ENCODE results near the gene MAGI1.
A peak's percentile ranks its signal among the peaks of the same experiment; 100 is the strongest.

MAGI1 gene

GRCh38 chr3:65787827-65788226 is 250.9 kb downstream of the MAGI1 start:
- H3K4me3 ChIP-seq (ENCODE audit: low read length): no peak overlapping the region
- DNase-seq (ENCODE audit: low read depth): no peak

GRCh38 chr3:65787340-65787739 is 251.4 kb downstream of the MAGI1 start:
- no peak overlapping the region for H3K4me3 ChIP-seq (ENCODE audit: low read length)
- TF ChIP-seq CTCF (conservative IDR thresholded peaks at IDR 0.05; ENCODE audit: low read depth, low read length): no peak
- no peak for DNase-seq (ENCODE audit: low read depth)

More at GRCh38 chr3:65787827-65788226, 250.9 kb downstream of the MAGI1 start:
- no peak for TF ChIP-seq CTCF (conservative IDR thresholded peaks at IDR 0.05; ENCODE audit: low read depth, low read length)

- DNase-seq (ENCODE audit: low read depth): no peak
- TF ChIP-seq CTCF (conservative IDR thresholded peaks at IDR 0.05; ENCODE audit: low read depth, low read length): no peak
- H3K4me3 ChIP-seq (ENCODE audit: low read length): no peak overlapping the region
These were observed 251.8 kb downstream of the MAGI1 start for GRCh38 chr3:65786890-65787289.

GRCh38 chr3:65785065-65785645 is 253.6 kb downstream of the MAGI1 start:
- TF ChIP-seq CTCF (conservative IDR thresholded peaks at IDR 0.05; ENCODE audit: low read depth, low read length): peak; percentile 64

GRCh38 chr3:65783117-65783516 is 255.6 kb downstream of the MAGI1 start:
- TF ChIP-seq CTCF (conservative IDR thresholded peaks at IDR 0.05; ENCODE audit: low read depth, low read length): no peak
- no peak for DNase-seq (ENCODE audit: low read depth)
- H3K4me3 ChIP-seq (ENCODE audit: low read length): no peak overlapping the region

More at GRCh38 chr3:65785065-65785645, 253.6 kb downstream of the MAGI1 start:
- H3K4me3 ChIP-seq (ENCODE audit: low read length): no peak overlapping the region
- DNase-seq (ENCODE audit: low read depth): no peak

- no peak for DNase-seq (ENCODE audit: low read depth)
- no peak for TF ChIP-seq CTCF (conservative IDR thresholded peaks at IDR 0.05; ENCODE audit: low read depth, low read length)
- H3K4me3 ChIP-seq (ENCODE audit: low read length): no peak overlapping the region
These were observed 257.1 kb downstream of the MAGI1 start for GRCh38 chr3:65781594-65781993.

GRCh38 chr3:65779390-65779789 is 259.3 kb downstream of the MAGI1 start:
- no peak for DNase-seq (ENCODE audit: low read depth)
- TF ChIP-seq CTCF (conservative IDR thresholded peaks at IDR 0.05; ENCODE audit: low read depth, low read length): no peak
- no peak overlapping the region for H3K4me3 ChIP-seq (ENCODE audit: low read length)
